Activated naive CD8-positive, alpha-beta T cell treated with anti-CD3 and anti-CD28 coated beads for 36 hours (primary cell): ENCODE data around the gene ATG2B. TPM values are rescaled to one million over a fixed set of nuclear protein-coding genes. Genes with fewer than 3 reads are reported as not detected.

Experiments
- total RNA-seq, 2 experiments: library from RNA; stranded (reverse); gene quantifications; one replicate each; pipeline ENCODE4 v1.2.3, GENCODE V29; 2021

The ATG2B gene
- total RNA-seq, 2 experiments from 2014 or later: 15.3 to 15.9 TPM

Other genes starting within 250 kb of the ATG2B start
- gene BDKRB2, start 158.5 kb downstream of the ATG2B start, total RNA-seq: not detected
- not detected for gene BDKRB1, start 107.1 kb downstream of the ATG2B start, total RNA-seq
- 10 to 100 TPM; 18.1 to 22.8 TPM for gene GSKIP, start 185 bp upstream of the ATG2B start, total RNA-seq
- under 1 TPM; 0.86 to 0.97 TPM for gene AK7, start 28.8 kb upstream of the ATG2B start, total RNA-seq
- 100 to 1,000 TPM; 192 to 193 TPM for gene PAPOLA, start 139.0 kb upstream of the ATG2B start, total RNA-seq